Naive thymus-derived CD8-positive, alpha-beta T cell (primary cell): Measurements from ENCODE around the gene RAB5B. TPM values are rescaled to one million over a fixed set of nuclear protein-coding genes. Genes with fewer than 3 reads are reported as not detected.

Experiments used
- ATAC-seq, 2 donors: fragments of 150-1000 bp; cut with Tn5 transposase in 1 of 2; sonication (Bioruptor Pico), chemical (Tn5 transposase) in 1 of 2; 1 replicate in 1 of 2; 2 replicates in 1 of 2; pipeline ENCODE4 v1.10.0; 2021; ENCODE audit warnings: mild to moderate bottlenecking in 2 of 2, moderate library complexity in 2 of 2
- POLR2A ChIA-PET: fragments of 350-600 bp; sonication (Branson Sonifier 250); formaldehyde crosslinking; loops from one replicate; lab custom pipeline; 2021; ENCODE audit warnings: antibody characterized with exemption; lab: Charles Lee
- DNase-seq, 10 donors: peaks; one replicate each; pipeline versions ENCODE4 v3.0.0 to v3.0.0-alpha.2; 2020 to 2022
- H3K27ac Mint-ChIP-seq, 10 donors: one replicate each; pipeline ENCODE4 v1.8.0; 2020 to 2022; ENCODE audit warnings: mild to moderate bottlenecking in 10 of 10, mixed read lengths in 10 of 10, moderate library complexity in 4 of 10, inconsistent platforms in 1 of 10
- H3K27me3 Mint-ChIP-seq, 5 donors: one replicate each; pipeline ENCODE4 v1.8.0; 2021 to 2022; ENCODE audit warnings: mixed read lengths in 5 of 5
- H3K36me3 Mint-ChIP-seq, 3 donors: one replicate each; pipeline ENCODE4 v1.8.0; 2020 to 2022; ENCODE audit warnings: mixed read lengths in 3 of 3, mild to moderate bottlenecking in 2 of 3, inconsistent platforms in 1 of 3
- H3K4me1 Mint-ChIP-seq, 4 donors: one replicate each; pipeline ENCODE4 v1.8.0; 2021 to 2022; ENCODE audit warnings: mixed read lengths in 4 of 4
- H3K4me3 Mint-ChIP-seq, 10 donors: one replicate each; pipeline ENCODE4 v1.8.0; 2020 to 2022; ENCODE audit warnings: mild to moderate bottlenecking in 10 of 10, mixed read lengths in 10 of 10, moderate library complexity in 6 of 10, inconsistent platforms in 1 of 10
- H3K9me3 Mint-ChIP-seq, 9 donors: one replicate each; pipeline ENCODE4 v1.8.0; 2020 to 2022; ENCODE audit warnings: mixed read lengths in 9 of 9, mild to moderate bottlenecking in 3 of 9, inconsistent platforms in 1 of 9, moderate library complexity in 1 of 9
- polyA plus RNA-seq, 3 donors: library from polyadenylated mRNA; unstranded; fragments of 300-500 nt; fragmentation: Illumina TruSeq; gene quantifications; one replicate each; pipeline ENCODE4 v1.2.3, GENCODE V29; 2021
- total RNA-seq, 8 experiments: library from RNA in 2 of 8; stranded (reverse) in 2 of 8; gene quantifications; one replicate each; pipeline ENCODE4 v1.2.3 and lab custom pipeline; 2021 to 2026

Gene RAB5B, protein sequence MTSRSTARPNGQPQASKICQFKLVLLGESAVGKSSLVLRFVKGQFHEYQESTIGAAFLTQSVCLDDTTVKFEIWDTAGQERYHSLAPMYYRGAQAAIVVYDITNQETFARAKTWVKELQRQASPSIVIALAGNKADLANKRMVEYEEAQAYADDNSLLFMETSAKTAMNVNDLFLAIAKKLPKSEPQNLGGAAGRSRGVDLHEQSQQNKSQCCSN
- 10 to 100 TPM; 88.9 to 95.2 TPM for total RNA-seq
- polyA plus RNA-seq = 10 to 100 TPM; 61.6 to 69.4 (median 65.9) TPM
- total RNA-seq (lab: John Stamatoyannopoulos, UW) = 34.9 to 124 (median 56.8) reads per million in 6 experiments

DNA sequence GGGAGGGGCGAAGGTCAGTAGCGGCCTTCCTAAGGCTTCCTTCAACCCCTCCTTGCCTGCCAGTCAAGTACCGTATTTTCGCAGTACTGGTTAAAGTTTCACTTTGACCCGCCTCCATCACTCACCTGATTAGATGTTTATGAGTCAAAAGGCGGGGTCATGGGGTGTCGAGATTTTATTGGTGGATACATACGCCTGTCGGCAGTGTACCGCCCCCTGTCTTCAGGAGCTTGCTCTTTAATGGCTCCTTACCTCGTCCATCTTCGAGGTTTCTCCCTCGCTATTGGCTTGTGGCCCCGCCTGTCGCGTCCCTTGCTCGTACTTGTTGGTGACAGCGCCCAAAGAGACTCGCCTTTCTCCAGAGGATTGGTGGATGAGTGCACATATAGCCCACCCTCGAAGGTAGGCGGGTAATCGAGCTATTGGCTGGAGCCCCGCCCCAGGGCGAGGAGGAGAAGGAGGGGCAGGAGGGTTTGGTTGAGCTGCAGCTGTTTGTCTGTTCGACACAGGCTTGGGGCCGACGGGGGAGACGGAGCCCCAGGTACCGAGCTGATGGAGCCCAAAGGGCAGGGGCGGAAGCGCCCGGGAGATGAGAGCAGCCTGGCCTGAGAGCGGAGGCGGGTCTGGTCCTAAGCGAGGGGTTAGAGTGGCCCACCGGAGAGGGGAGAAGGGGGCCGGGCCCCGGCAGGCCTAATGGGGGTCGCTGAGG lies at the start of gene RAB5B:
TSS of gene RAB5B (plus strand) at position 480 of the 709 bp plus-strand sequence. CDS start 12,883 bp downstream, outside the sequence.
- H3K4me1 Mint-ChIP-seq = peaks cover 10 to 28% (median 24%) of the 10 kb centered on the region in 4 donors
- POLR2A ChIA-PET = interaction anchor here (0.5 to 3.6 kb wide), 41 partner anchors 8 to 751 kb away, joined by 3 to 50 read pairs (median 5); partner anchors contain the start of genes BLOC1S1, CNPY2, COQ10A and DGKA
- ATAC-seq = peak; percentile 90
- H3K27me3 Mint-ChIP-seq = no peaks in the 10 kb centered on the region
- H3K27ac Mint-ChIP-seq = no peak within 1 kb of the TSS
- H3K4me3 Mint-ChIP-seq = no peak within 1 kb of the TSS
- H3K9me3 Mint-ChIP-seq = no peaks in the 10 kb centered on the region
- peak; percentile 89 to 100 (median 98) for DNase-seq
- H3K36me3 Mint-ChIP-seq = peaks cover 0 to 30% (median 3%) of the 10 kb centered on the region in 3 donors

- DNase-seq = no peak
- Mint-ChIP-seq H3K27me3 (no peaks in the 10 kb centered on the region), H3K4me1 (peaks cover 30 to 67% (median 57%) of the 10 kb centered on the region in 4 donors), H3K36me3 (peaks cover 7 to 28% (median 10%) of the 10 kb centered on the region in 3 donors), H3K4me3 (peak overlapping the region; percentile 92 to 100 (median 98)), H3K27ac (peak overlapping the region; percentile 95 to 100 (median 98)), H3K9me3 (no peaks in the 10 kb centered on the region)
- ATAC-seq = no peak
- POLR2A ChIA-PET = interaction anchor here (1.0 to 10.9 kb wide), 9 partner anchors 11 to 179 kb away, joined by 3 to 293 read pairs (median 5); partner anchors contain the start of genes DNAJC14, ORMDL2, PA2G4 and RAB5B
Measured at GRCh38 chr12:55925371-55925770, 48.5 kb upstream of the RAB5B start.

- H3K4me1 Mint-ChIP-seq = peaks cover 33 to 70% (median 56%) of the 10 kb centered on the region in 4 donors
- no peak for ATAC-seq
- H3K27me3 Mint-ChIP-seq = no peaks in the 10 kb centered on the region
- peak overlapping the region; percentile 92 to 100 (median 98) for H3K4me3 Mint-ChIP-seq
- no peaks in the 10 kb centered on the region for H3K9me3 Mint-ChIP-seq
- H3K27ac Mint-ChIP-seq = peak overlapping the region; percentile 95 to 100 (median 98)
- POLR2A ChIA-PET = interaction anchor here (0.6 to 10.9 kb wide), 23 partner anchors 10 to 1646 kb away, joined by 3 to 293 read pairs (median 4); partner anchors contain the start of genes BLOC1S1, CBX5, DNAJC14 and GDF11
- peak in 2 of 10 donors; percentile 21 to 23 for DNase-seq
- peaks cover 9 to 25% (median 13%) of the 10 kb centered on the region in 3 donors for H3K36me3 Mint-ChIP-seq
Measured at GRCh38 chr12:55925870-55926737, 47.8 kb upstream of the RAB5B start.

- no peaks in the 10 kb centered on the region for H3K27me3 Mint-ChIP-seq
- DNase-seq (peak; percentile 77 to 96 (median 88)), ATAC-seq (peak; percentile 41 to 46)
- peaks cover 34 to 67% (median 51%) of the 10 kb centered on the region in 4 donors for H3K4me1 Mint-ChIP-seq
- peak overlapping the region; percentile 92 to 100 (median 98) for H3K4me3 Mint-ChIP-seq
- no peaks in the 10 kb centered on the region for H3K9me3 Mint-ChIP-seq
- POLR2A ChIA-PET = interaction anchor here (0.6 to 10.9 kb wide), 36 partner anchors 10 to 1647 kb away, joined by 3 to 293 read pairs (median 4); partner anchors contain the start of genes BLOC1S1, CBX5, DNAJC14 and GDF11
- H3K27ac Mint-ChIP-seq = peak overlapping the region; percentile 95 to 100 (median 98)
- peaks cover 14 to 28% (median 19%) of the 10 kb centered on the region in 3 donors for H3K36me3 Mint-ChIP-seq
Measured at GRCh38 chr12:55926738-55927587, 46.9 kb upstream of the RAB5B start.

DNA sequence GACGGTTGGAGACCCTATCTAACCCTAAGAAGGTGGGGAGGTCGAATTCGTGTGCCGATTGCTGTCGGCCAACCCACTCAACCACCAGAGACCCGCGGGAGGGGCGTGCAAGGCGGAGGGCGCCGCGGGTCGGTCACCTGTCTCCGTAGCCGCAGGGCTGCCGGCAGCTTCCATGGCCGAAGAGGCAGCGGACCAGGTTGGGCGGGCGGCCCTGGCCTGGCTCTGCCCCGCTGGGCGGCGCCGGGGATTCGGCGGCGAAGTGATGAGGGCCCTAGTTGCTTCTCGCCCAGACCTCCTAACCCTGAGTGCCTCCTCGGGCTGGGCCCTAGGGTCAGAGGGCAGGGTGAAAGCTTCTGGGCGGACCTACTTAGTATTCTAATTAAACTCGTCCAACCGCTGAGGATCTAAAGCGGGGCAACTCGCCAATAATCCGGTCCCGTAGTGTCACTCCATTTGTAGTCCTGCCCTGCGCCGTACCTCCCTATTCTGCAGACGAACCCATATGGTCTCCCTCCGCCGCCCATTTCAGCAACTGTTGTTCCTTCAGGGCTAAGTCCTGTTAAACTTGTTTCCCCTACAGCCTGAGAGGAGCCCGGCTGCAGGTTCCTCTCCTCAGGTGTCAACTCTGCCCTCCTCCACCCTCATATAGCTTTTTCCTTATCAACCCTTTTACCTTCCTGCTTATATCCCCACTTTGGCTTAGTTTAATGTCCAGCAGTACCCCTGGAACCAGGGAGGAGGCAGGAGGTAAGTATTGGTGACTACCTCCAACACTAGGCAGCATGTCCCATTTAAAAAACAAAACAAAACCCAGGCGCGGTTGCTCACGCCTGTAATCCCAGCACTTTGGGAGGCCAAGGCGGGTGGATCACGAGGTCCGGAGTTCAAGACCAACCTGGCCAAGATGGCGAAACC lies 46.0 kb upstream of the RAB5B start, which contains the start of gene PYM1:
TSS of gene PYM1 (minus strand) at position 307 of the 915 bp plus-strand sequence. CDS start at position 174, 133 bp downstream.
- POLR2A ChIA-PET = interaction anchor here (0.6 to 10.9 kb wide), 34 partner anchors 9 to 1648 kb away, joined by 3 to 293 read pairs (median 4); partner anchors contain the start of genes BLOC1S1, CBX5, DNAJC14 and ESYT1
- Mint-ChIP-seq H3K27ac (peak within 1 kb of the TSS; percentile 96 to 100 (median 98)), H3K27me3 (no peaks in the 10 kb centered on the region), H3K36me3 (peaks cover 20 to 24% (median 21%) of the 10 kb centered on the region in 3 donors), H3K9me3 (no peaks in the 10 kb centered on the region), H3K4me1 (peaks cover 38 to 65% (median 48%) of the 10 kb centered on the region in 4 donors), H3K4me3 (peak within 1 kb of the TSS; percentile 93 to 100 (median 98))
- DNase-seq (peak; percentile 16 to 73 (median 44)), ATAC-seq (peak in 1 of 2 donors; percentile 5)

DNA sequence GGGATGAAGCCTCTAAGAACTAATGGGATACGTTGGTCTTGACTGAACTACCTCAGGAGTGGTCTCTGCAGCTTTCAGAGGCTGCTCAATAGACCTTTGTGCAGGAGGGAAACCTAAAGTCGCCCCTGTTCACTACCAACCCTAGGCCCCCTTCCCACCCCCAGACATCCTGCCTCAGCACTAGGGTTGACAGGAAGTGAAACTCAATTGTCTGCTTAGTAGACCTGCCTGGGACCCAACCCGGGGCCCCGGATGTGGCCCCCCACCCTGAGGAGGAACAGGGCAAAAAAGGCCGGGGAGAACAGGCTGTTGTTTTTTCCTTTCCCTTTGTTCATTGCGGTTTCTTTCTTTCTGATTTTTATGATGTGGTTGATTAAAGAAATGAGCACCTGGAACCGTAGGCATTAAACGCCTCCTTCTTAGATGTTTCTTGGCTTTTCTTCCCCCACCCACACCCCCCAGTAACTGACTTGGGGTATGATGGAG lies 44.5 kb upstream of the RAB5B start:
- peak overlapping the region; percentile 93 to 100 (median 98) for H3K27ac Mint-ChIP-seq
- no peaks in the 10 kb centered on the region for H3K27me3 Mint-ChIP-seq
- peak; percentile 61 to 71 for ATAC-seq
- DNase-seq = peak; percentile 73 to 98 (median 90)
- POLR2A ChIA-PET = interaction anchor here (0.6 to 10.9 kb wide), 24 partner anchors 8 to 759 kb away, joined by 3 to 293 read pairs (median 8); partner anchors contain the start of genes DNAJC14, ESYT1, ORMDL2 and PA2G4
- H3K4me1 Mint-ChIP-seq = peaks cover 39 to 75% (median 55%) of the 10 kb centered on the region in 4 donors
- H3K9me3 Mint-ChIP-seq = no peaks in the 10 kb centered on the region
- H3K4me3 Mint-ChIP-seq = peak overlapping the region; percentile 93 to 100 (median 98)
- peaks cover 20 to 32% (median 27%) of the 10 kb centered on the region in 3 donors for H3K36me3 Mint-ChIP-seq

DNA sequence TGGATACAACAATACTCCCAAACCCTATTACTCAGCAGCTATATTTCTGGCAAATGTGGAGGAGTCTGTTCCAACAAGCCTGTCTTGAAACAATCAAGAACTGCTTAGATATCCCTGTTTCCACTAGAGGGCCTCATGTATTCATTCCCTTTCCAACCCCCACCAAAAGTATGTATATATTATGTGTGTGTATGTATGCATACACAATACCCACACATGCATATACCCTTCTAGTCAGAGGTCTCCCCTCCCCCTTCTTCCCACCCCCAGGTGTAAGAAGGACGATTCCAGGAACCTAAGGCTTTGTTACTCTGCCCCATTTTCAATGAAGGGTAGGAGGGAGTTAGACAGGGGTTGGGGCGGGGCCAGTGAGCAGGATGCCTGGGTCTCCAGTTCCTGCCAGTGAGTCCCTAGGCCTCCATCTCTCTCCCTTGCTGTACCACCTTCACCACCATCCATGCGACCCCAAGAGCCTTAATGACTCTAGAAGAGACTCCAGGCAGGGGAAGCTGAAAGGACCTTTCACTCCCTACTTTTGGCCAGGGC lies 43.0 kb upstream of the RAB5B start, which contains the start of gene DGKA:
TSS of gene DGKA (plus strand) at position 392 of the 546 bp plus-strand sequence. CDS start 5,342 bp downstream, outside the sequence.
- ATAC-seq (peak; percentile 23 to 24), DNase-seq (peak; percentile 53 to 81 (median 66))
- Mint-ChIP-seq H3K4me1 (peaks cover 41 to 79% (median 57%) of the 10 kb centered on the region in 4 donors), H3K9me3 (no peaks in the 10 kb centered on the region), H3K27me3 (no peaks in the 10 kb centered on the region), H3K4me3 (peak within 1 kb of the TSS; percentile 93 to 100 (median 98)), H3K27ac (peak within 1 kb of the TSS; percentile 93 to 100 (median 98)), H3K36me3 (peaks cover 20 to 41% (median 29%) of the 10 kb centered on the region in 3 donors)
- POLR2A ChIA-PET = interaction anchor here (0.6 to 12.4 kb wide), 22 partner anchors 4 to 1433 kb away, joined by 3 to 293 read pairs (median 8); partner anchors contain the start of genes DGKA, DNAJC14, ESYT1 and NCKAP1L

GRCh38 chr12:55931317-55931779 lies 42.5 kb upstream of the RAB5B start:
- H3K27ac Mint-ChIP-seq = peak overlapping the region; percentile 93 to 100 (median 98)
- no peaks in the 10 kb centered on the region for H3K9me3 Mint-ChIP-seq
- POLR2A ChIA-PET = interaction anchor here (0.6 to 12.4 kb wide), 17 partner anchors 5 to 202 kb away, joined by 3 to 293 read pairs (median 13); partner anchors contain the start of genes DGKA, DNAJC14, ORMDL2 and PA2G4
- H3K36me3 Mint-ChIP-seq = peaks cover 20 to 46% (median 29%) of the 10 kb centered on the region in 3 donors
- peaks cover 43 to 79% (median 57%) of the 10 kb centered on the region in 4 donors for H3K4me1 Mint-ChIP-seq
- DNase-seq (no peak), ATAC-seq (no peak)
- H3K27me3 Mint-ChIP-seq = no peaks in the 10 kb centered on the region
- H3K4me3 Mint-ChIP-seq = peak overlapping the region; percentile 93 to 100 (median 98)
